ENCODE results near the gene SKI.

GRCh38 chr1:2317230-2318065 is 89.3 kb downstream of the SKI start:
- TF ChIP-seq CTCF (conservative IDR thresholded peaks at IDR 0.05 in 1 of 2, IDR thresholded peaks at IDR 0.05 in 1 of 2; ENCODE audit: low read depth in 1 of 2, low read length in 2 of 2): no peak
- no peak for TF ChIP-seq EZH2 (IDR thresholded peaks at IDR 0.05; ENCODE audit: low read length, missing control alignments)
